SH-SY5Y (cell line): ENCODE data around the gene RBFOX1.

Experiments used
- GATA2 ChIP-seq: IDR thresholded peaks from 2 replicates; pipeline ENCODE4 v1.6.1; 2011; ENCODE audit warnings: mild to moderate bottlenecking, low read depth, low read length
- GATA3 ChIP-seq: IDR thresholded peaks from 2 replicates; pipeline ENCODE4 v1.6.1; 2011; ENCODE audit warnings: low read depth, mild to moderate bottlenecking, low read length, moderate library complexity

- TF ChIP-seq GATA2 (no peak), GATA3 (no peak)
Measured at GRCh38 chr16:7439518-7439917, 106.9 kb downstream of the RBFOX1 start.
